GM19438 (cell line): ENCODE measurements around the gene HIP1.
"Not testable (repeated sequence)": the region's sequence is repeated elsewhere in the genome, so short reads cannot be mapped to it uniquely, and the experiment has no call there.

Experiments used
- ATAC-seq: cut with Tn5 transposase; IDR thresholded peaks from one replicate; pipeline ENCODE4 v1.9.1; 2021; ENCODE audit warnings: low read depth; ENCODE audit not compliant: unreplicated experiment

HIP1 gene

GRCh38 chr7:75623390-75624133 is 115.2 kb downstream of the HIP1 start:
- no peak for ATAC-seq

DNA sequence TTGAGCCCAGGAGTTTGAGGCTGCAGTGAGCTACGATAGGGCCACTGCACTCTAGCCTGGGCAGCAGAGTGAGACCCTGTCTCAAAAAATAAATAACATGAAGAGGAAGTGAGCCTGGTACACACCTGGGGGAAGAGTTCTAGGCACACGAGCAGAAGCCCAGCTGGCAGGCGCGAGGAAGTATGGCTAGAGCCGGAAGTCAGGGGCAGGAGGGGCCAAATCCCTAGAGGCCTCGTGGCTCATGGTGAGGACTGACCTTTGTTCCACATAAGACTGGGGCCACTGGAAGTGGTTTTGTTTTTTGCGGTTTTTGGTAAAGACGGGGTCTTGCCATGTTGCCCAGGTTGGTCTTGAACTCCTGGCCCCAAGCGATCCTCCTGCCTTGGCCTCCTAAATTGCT is 117.6 kb downstream of the HIP1 start:
- ATAC-seq = no peak

- ATAC-seq = no peak
Measured at GRCh38 chr7:75619636-75620035, 119.1 kb downstream of the HIP1 start.

- ATAC-seq = no peak
Measured at GRCh38 chr7:75617634-75618234, 121.0 kb downstream of the HIP1 start.

- ATAC-seq = no peak
Measured at GRCh38 chr7:75616421-75617167, 122.1 kb downstream of the HIP1 start.

- ATAC-seq = no peak
Measured at GRCh38 chr7:75614401-75614800, 124.3 kb downstream of the HIP1 start.

- no peak for ATAC-seq
Measured at GRCh38 chr7:75613351-75613750, 125.4 kb downstream of the HIP1 start.

DNA sequence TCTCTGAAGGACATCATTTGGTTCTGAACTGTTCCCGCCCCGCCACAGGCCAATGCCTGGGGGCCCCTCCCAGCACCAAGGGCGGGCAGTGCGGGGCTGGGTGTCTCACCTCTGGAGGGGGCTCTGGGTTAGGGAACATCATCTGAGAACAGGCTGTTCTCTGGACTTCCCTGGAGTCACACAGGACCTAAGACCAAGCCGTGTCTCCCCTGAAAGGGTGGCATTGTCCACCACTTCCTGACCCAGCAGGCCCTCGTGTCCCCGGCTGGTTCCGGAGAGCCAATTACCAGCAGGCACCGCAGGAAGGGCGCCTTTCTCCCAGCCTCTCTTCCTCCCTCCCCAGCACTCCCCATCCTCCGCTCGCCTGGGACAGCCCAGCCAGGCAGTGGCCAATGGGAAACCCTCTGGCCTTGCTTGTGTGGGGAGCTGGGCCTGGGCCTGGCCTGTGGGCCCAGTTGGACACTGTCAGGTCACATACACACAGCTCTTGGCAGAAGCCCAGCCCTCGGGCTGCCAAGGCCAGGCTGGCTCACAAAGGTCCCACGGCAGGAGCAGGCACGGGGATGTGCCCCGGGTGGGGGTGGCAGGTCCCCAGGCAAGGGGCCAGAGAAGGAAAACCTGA is 127.1 kb downstream of the HIP1 start:
- no peak for ATAC-seq

GRCh38 chr7:75609416-75609815 is 129.3 kb downstream of the HIP1 start:
- ATAC-seq = not testable (repeated sequence)

DNA sequence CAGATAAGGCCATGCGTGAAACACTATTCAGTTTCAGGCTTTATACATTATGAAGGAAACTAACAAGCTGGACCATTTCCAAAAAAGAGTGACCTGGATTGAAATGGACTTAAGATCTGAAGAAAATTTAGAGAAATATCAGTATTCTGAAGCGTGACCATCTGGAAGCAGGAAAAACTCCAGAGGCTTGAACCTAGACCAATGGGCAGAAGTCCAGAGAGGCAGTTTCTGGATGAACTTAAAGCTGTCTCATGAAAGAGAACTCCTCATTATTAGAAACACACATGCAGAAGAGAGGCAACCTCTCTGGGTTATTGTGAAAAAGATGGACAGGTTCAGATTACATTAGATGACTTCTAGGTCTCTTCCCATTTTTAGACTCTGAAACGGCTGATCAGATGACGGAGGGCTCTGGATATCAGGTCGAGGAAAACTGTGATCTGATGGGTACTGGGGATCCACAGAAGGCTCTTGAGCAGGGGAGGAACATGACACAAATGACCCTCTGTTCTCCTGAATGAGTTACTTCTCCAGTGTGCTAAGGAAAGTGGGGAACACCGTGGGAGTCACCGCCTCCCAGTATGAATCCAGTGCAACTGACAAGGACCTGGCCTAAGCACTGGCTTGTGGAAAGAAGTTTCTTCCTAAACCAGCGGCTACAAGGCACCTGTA is 130.2 kb downstream of the HIP1 start:
- no peak for ATAC-seq

DNA sequence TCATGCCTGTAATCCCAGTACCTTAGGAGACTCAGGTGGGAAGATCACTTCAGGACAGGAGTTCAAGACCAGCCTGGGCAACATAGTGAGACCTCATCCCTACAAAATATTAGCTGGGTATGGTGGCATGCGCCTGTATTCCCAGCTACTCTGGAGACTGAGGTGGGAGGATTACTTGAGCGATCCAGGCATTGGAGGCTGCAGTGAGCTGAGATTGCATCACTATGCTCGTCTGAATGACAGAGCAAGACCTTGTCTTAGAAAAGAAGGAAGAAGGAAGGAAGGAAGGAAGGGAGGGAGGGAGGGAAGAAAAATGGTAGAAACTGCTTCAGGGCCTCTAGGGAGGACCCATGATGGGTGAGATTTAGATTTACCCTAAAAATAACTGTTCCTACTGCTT is 134.3 kb downstream of the HIP1 start:
- ATAC-seq = no peak

- not testable (repeated sequence) for ATAC-seq
Measured at GRCh38 chr7:75602831-75603230, 135.9 kb downstream of the HIP1 start.

DNA sequence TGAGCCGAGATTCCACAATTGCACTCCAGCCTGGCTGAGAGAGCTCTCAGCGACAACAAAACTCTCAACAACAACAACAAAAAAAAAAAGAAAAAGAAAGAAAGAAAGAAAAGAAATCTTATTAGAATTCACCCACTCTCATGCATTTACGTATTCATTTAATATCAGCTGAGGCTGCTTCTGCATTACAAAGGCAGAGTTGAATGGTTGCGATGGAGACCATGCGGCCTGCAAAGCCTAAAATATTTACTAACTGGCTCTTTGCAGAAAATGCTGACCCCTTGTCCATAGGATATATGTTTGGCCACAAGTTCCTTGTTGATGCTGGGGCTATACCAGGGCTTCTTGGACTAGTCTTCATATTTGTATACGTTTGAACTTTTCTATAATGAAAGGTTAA is 137.2 kb downstream of the HIP1 start:
- no peak for ATAC-seq

GRCh38 chr7:75600748-75601147 is 138.0 kb downstream of the HIP1 start:
- ATAC-seq = not testable (repeated sequence)

GRCh38 chr7:75599244-75599781 is 139.4 kb downstream of the HIP1 start:
- ATAC-seq = no peak

DNA sequence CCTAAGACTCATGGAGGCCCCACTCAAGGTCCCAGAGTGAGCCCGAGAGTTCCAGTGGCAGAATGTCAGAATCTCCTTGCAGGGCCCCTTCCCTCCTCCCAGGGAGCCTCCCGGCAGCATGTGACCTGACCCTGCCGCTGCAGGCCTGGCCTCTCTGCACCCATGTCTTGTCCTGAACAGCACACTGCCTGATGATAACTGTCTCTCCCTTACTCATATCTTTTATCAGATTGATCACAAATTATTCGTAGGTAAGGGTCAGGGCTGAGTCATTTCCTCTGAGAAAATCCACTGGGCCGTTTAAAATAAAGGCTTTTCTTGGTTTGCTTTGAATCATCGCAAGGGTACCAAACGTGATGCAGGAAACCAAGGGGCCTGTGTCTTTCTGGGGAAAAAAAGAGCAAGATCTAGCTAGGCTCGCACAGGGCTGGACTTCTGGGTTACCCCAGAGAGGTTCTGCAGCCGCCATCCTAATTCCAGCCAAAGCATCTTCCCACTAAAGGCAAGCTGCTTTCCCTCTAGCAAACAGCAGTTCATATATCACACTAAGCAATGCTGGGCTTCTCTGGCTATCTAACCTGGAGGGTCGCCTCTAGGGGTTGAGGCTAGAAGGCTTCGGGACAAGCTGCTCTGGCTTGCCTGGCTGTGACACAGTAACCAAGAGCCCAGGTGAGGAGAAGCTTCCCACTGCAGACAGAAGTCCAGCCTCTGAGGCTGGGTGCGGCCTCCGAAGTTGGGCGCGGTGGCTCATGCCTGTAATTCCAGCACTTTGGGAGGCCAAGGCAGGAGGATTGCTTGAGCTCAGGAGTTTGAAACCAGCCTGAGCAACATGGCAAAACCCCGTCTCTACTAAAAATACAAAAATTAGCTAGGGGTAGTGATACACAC is 141.8 kb downstream of the HIP1 start:
- no peak for ATAC-seq

DNA sequence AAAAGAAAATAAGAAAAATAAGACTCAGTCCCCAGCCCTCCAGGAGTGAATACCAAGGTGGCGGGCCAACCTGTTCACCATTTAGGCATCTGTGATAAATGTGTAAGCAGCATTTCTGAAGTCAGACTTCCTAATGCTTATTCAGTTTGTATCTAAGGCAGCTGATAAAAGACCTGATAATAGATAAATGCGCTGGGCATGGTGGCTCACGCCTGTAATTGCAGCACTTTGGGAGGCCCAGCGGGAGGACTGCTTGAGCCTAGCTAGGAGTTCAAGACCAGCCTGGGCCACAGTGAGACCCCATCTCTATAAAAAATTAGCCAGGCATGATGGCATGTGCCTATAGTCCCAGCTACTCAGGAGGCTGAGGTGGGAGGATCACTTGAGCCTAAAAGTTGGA is 143.0 kb downstream of the HIP1 start:
- ATAC-seq = no peak

GRCh38 chr7:75593500-75594184 is 145.1 kb downstream of the HIP1 start:
- not testable (repeated sequence) for ATAC-seq
